Measurements from ENCODE around the gene SLC24A3. TPM values are rescaled to one million over a fixed set of nuclear protein-coding genes. Genes with fewer than 3 reads are reported as not detected.

The SLC24A3 gene
- total and polyA plus RNA-seq, 2 of the 13 experiments (the other 11 are each of a cell fraction or from before 2014, with no cell fraction given) = not detected

GRCh38 chr20:19354950-19355349, 142.5 kb downstream of the SLC24A3 start:
- no peaks in the 10 kb centered on the region for H3K4me1 ChIP-seq (ENCODE audit: insufficient read depth, low read length)
- ChIA-PET CTCF (ENCODE audit: low intra/inter-chr PET ratio, low total read pairs) (no interaction called here), POLR2A (no interaction called here)
- TF ChIP-seq CHD2 (IDR thresholded peaks at IDR 0.05; ENCODE audit: low read depth, low read length) (no peak), GATAD2A (CRISPR knock-in tag; IDR thresholded peaks at IDR 0.05) (no peak), SKI (IDR thresholded peaks at IDR 0.05; ENCODE audit: partially characterized antibody) (no peak), ZNF281 (CRISPR knock-in tag; IDR thresholded peaks at IDR 0.05; ENCODE audit: borderline replicate concordance) (no peak), MXD4 (CRISPR knock-in tag; IDR thresholded peaks at IDR 0.05) (no peak), RXRA (CRISPR knock-in tag; IDR thresholded peaks at IDR 0.05) (no peak), ZNF232 (CRISPR knock-in tag; IDR thresholded peaks at IDR 0.05; ENCODE audit: borderline replicate concordance) (no peak), RAD21 (CRISPR knock-in tag; IDR thresholded peaks at IDR 0.05) (no peak), CEBPZ (IDR thresholded peaks at IDR 0.05; ENCODE audit: low read length) (no peak), ZNF710 (CRISPR knock-in tag; IDR thresholded peaks at IDR 0.05; ENCODE audit: borderline replicate concordance) (no peak), XRCC5 (optimal IDR thresholded peaks at IDR 0.05; ENCODE audit: low read length) (no peak), RBM39 (IDR thresholded peaks at IDR 0.05; ENCODE audit: low read depth, low read length, poor library complexity, severe bottlenecking) (no peak), KLF9 (CRISPR knock-in tag; IDR thresholded peaks at IDR 0.05; ENCODE audit: low read depth) (no peak), KDM6A (CRISPR knock-in tag; IDR thresholded peaks at IDR 0.05; ENCODE audit: low read depth) (no peak), BCL6 (CRISPR knock-in tag; IDR thresholded peaks at IDR 0.05) (no peak), ARNT (IDR thresholded peaks at IDR 0.05) (no peak)
- TF ChIP-seq, protein P1, sequence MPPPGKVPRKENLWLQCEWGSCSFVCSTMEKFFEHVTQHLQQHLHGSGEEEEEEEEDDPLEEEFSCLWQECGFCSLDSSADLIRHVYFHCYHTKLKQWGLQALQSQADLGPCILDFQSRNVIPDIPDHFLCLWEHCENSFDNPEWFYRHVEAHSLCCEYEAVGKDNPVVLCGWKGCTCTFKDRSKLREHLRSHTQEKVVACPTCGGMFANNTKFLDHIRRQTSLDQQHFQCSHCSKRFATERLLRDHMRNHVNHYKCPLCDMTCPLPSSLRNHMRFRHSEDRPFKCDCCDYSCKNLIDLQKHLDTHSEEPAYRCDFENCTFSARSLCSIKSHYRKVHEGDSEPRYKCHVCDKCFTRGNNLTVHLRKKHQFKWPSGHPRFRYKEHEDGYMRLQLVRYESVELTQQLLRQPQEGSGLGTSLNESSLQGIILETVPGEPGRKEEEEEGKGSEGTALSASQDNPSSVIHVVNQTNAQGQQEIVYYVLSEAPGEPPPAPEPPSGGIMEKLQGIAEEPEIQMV (CRISPR knock-in tag; IDR thresholded peaks at IDR 0.05; ENCODE audit: low read depth) = no peak
- FAIRE-seq (no peak), ATAC-seq (no peak), DNase-seq (ENCODE audit: low spot score) (no peak)
- H4K20me1 ChIP-seq (ENCODE audit: insufficient read depth, low read length) = no peaks in the 10 kb centered on the region
- H3K4me2 ChIP-seq (ENCODE audit: low read depth, low read length) = no peak overlapping the region
- no peaks in the 10 kb centered on the region for H3K79me2 ChIP-seq (ENCODE audit: insufficient read depth, low read length)
- WGBS (ENCODE audit: low lambda C conversion rate) = 0% methylated on average over 3 of the region's 3 CpGs
- H2AFZ ChIP-seq (ENCODE audit: low read length) = no peak overlapping the region
- H3K9me3 ChIP-seq (ENCODE audit: low read length) = no peaks in the 10 kb centered on the region
- H3K36me3 ChIP-seq (replicated peaks in 1 of 2; ENCODE audit: control insufficient read depth in 1 of 2, insufficient read depth in 2 of 2, low read length in 2 of 2) = no peaks in the 10 kb centered on the region
- no peaks in the 10 kb centered on the region for H3K27me3 ChIP-seq (ENCODE audit: control insufficient read depth in 1 of 2, insufficient read depth in 2 of 2, low read length in 2 of 2)
- no peak overlapping the region for H3K27ac ChIP-seq (ENCODE audit: extremely low read length, insufficient read depth, low read length)
- no TSS peak for BruUV-seq (replicated peaks)
- in situ Hi-C loops (cut with HindIII; ENCODE audit: extremely low pct_ligation_motif_present, low pct_unique_long_range_greater_than_20kb) = no loop called here
- no peak overlapping the region for H3K4me3 ChIP-seq (replicated peaks in 1 of 3; ENCODE audit: insufficient read depth in 1 of 3, low read depth in 2 of 3, low read length in 3 of 3)
- no peak overlapping the region for H3K9ac ChIP-seq (ENCODE audit: insufficient read depth, low read depth, low read length)
- intact Hi-C loops (cut with micrococcal nuclease; ENCODE audit: unreplicated experiment) = no loop called here
